GM18870 (cell line): ENCODE measurements around the gene NOC3L.
"Not testable (repeated sequence)": the region's sequence is repeated elsewhere in the genome, so short reads cannot be mapped to it uniquely, and the experiment has no call there.

Experiments
- ATAC-seq: cut with Tn5 transposase; IDR thresholded peaks from one replicate; pipeline ENCODE4 v1.9.1; 2021; ENCODE audit warnings: moderate library complexity; ENCODE audit not compliant: unreplicated experiment

Gene NOC3L

GRCh38 chr10:94364482-94364881, 1.7 kb upstream of the NOC3L start:
- ATAC-seq, result no peak

GRCh38 chr10:94363251-94363565, 469 bp upstream of the NOC3L start:
- peak; percentile 11 for ATAC-seq

DNA sequence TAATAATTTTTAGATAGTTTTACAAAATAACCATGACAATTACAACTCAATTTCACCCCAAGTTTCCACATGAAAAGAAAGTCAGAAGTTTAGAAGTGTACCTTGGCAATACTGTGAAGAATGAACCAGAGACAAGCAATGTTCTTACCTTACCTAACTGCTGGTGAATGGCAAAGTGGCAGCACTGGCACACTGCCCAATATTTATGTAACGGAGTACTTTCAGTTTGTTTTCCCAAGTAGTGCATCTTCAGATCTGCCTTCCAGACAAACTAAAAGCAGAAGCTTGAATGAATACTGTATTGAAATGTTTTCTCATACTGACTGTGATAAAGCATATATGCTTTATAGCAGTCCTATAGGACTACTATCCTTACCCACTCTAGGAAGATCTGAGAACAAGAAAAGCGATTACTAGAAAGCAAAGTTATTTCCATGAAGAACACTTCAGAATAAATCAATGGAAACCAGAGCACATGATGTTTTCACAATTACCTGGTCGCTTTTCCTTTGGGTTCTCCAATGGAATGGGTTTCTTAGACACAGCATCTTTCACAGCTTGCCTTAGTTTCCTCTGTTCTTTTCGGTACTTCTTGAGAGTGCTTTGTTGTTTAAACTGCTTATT, 1.5 kb downstream of the NOC3L start:
- ATAC-seq, result no peak

GRCh38 chr10:94358480-94358879, 4.3 kb downstream of the NOC3L start:
- ATAC-seq, result no peak

- no peak for ATAC-seq
Observed at GRCh38 chr10:94357193-94357592, 5.5 kb downstream of the NOC3L start.

DNA sequence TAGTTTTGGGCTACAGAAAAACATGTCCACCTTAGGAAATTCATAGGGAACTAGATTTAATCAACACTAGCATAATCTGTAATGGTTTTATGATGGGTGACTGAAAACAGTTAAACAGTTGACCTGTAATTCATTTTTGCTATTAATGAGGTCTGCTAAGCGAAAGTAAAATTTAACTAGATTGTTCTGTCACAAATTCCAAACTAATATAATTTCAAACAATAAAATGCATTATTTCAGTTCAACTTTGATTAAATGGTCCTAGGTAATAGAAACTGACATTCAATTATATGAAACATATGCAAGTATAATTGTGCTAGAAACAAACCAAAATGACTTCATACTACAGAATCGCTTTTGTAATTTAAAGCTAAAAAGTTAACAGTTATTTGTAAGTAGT, 6.9 kb downstream of the NOC3L start:
- ATAC-seq, result no peak

- no peak for ATAC-seq
Observed at GRCh38 chr10:94353336-94353735, 9.4 kb downstream of the NOC3L start.

- no peak for ATAC-seq
Observed at GRCh38 chr10:94351089-94351488, 11.7 kb downstream of the NOC3L start.

- ATAC-seq, result not testable (repeated sequence)
Observed at GRCh38 chr10:94350500-94350899, 12.2 kb downstream of the NOC3L start.

DNA sequence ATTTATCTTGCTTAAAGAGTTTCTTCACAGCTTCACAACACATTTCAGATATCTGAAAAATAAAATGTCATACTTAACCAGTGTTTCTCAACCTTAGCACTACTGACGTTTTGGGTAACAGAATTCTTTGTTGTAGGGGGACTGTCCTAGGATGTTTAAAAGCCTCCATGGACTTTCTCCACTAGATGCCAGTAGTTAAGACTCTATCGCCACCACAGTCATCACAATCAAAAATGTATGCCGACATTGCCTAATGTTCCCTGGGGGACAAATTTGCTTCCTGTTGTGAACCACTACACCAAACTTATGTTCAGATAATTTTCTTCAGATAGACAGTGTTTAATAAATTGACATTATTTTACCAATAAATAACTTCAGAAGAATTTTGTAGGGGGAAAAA, 13.4 kb downstream of the NOC3L start:
- no peak for ATAC-seq

DNA sequence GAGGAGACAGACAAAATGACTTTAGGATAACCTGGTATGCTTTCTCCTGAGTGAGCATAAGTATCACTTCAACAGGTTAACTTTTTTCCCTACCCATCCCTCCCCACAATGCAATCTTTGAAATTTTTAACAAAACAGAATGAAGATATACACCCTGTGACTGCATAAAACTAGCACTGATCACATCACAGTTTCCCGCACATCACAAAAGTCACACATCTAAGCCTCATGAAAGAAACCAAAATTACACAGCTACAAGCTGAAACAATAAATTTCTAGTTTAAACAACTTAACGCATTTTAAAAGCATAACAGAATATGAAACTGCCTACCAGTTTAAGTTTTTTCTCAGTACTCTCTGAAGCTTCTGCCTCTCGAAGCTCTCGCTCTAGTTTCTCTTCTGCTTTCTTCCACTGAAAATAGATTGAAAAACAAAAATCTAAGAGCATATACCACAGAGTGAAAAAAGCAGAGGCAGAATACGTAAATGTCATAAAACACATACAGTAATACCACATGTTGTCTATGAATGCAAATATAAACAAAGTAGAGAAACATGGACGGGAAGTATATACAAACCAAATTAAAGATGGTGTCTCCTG, 18.1 kb downstream of the NOC3L start:
- ATAC-seq, result peak; percentile 97

- no peak for ATAC-seq
Observed at GRCh38 chr10:94343151-94343550, 19.6 kb downstream of the NOC3L start.

DNA sequence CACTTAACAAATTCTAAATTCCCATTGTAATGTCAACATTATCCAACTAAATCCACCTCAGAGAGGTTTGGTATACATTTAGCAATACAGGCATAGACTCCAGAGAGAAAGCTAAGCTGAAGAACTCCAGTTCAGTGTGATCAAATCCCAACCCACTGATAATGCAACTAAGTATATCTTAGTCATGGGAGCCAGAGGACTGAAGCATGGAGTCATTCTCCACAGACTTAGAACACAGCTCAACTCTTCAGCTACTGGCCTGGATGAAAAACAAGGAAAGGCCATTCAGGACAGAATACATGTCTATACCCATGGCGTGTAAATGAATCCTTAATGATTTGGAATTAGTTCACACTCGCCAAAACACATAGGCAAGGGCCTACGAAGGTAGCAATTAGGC, 27.9 kb downstream of the NOC3L start:
- ATAC-seq, result no peak

DNA sequence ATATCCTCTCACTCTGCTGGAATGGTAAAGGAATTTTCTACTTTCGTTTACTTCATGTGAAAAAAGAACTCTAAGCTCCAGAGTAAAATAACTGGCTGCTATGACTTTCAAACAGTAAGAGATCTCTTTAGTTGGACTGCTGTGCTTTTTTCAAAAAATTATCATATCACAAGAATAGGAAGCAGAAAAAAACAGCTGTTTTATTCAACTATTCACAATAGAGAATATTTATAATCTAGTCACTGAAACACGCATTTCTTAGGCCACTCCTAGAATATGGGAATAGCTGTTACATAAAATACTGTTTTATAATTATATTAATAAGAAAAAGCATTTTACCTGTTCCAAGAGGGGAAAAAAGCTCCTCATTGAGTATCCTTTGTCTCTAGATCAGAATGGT, 29.7 kb downstream of the NOC3L start:
- no peak for ATAC-seq

GRCh38 chr10:94328613-94329012, 34.1 kb downstream of the NOC3L start:
- ATAC-seq, result no peak

GRCh38 chr10:94327649-94328048, 35.1 kb downstream of the NOC3L start:
- ATAC-seq, result no peak

GRCh38 chr10:94324609-94325233, 38.0 kb downstream of the NOC3L start:
- ATAC-seq, result no peak

DNA sequence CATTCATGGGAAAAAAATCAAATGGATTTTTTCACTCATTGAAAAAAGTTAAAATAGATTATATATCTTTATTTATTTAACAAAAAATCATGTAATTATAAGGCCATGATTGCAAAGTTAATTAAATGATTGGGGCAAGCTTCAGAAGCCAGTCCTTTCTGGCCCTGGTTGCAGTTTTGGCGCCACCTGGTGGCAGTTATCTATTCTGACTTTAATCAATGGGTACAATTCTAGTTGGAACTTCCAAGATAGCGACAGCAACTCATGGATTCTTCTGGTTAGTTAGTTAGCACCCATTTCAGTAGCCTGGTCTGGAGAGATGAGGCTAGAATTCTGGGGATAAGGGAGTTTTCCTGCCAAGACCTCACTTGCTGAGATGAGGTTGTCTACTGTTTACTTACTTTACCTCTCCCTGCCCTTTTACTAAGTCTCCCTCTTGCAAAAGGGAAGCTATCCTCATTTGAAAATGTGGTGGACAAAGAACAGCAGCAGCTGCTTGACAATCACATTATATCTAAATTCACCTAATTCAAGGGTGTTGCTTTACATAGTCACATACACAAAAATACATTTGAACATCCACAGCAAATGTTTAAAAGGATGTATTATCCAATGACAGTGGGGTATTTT, 42.3 kb downstream of the NOC3L start:
- ATAC-seq, result peak; percentile 61

GRCh38 chr10:94316560-94316959, 46.2 kb downstream of the NOC3L start:
- no peak for ATAC-seq

DNA sequence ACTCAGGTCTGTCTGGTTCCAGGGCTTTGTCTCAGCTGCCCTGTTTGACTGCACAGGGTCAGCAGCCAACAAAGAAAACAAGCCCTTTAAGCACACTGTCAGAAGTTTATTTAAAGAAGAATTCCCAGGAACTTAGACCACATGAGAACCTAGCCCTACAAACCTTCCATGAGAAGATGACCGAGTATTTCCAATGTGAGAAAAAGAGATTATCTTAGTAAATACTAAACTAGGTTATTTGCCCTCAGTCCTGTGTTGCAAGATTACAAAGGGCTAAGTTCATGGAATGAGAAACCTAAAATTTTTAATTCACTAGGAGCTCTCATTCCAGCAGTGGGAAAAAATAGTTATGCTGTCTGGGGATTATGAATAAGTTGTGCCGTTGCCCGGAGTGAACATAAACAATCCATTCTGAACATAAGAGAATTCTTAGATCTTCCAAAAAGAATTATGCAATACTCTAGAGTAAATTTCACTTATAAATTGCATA, 46.7 kb downstream of the NOC3L start:
- no peak for ATAC-seq

- no peak for ATAC-seq
Observed at GRCh38 chr10:94315024-94315451, 47.7 kb downstream of the NOC3L start.

- no peak for ATAC-seq
Observed at GRCh38 chr10:94310369-94310768, 52.4 kb downstream of the NOC3L start.
